Endothelial cell of umbilical vein (primary cell): ENCODE data around the gene NUP35. TPM values are rescaled to one million over a fixed set of nuclear protein-coding genes. Genes with fewer than 3 reads are reported as not detected.
A peak's percentile ranks its signal among the peaks of the same experiment; 100 is the strongest.

Source experiments
- BruUV-seq: library from RNA; stranded (reverse); fragments of 400-500 nt; replicated peaks from 2 replicates; lab custom pipeline; 2021; lab: Mats Ljungman, UMichigan
- CTCF ChIA-PET: fragments of 300-600, 350-600 bp; sonication (Branson Sonifier 250); formaldehyde crosslinking; loops from one replicate; lab custom pipeline; 2021; ENCODE audit warnings: antibody characterized with exemption, inconsistent platforms; lab: Charles Lee
- POLR2A ChIA-PET: fragments of 300-600, 350-600 bp; sonication (Branson Sonifier 250); formaldehyde crosslinking; loops from one replicate; lab custom pipeline; 2021; ENCODE audit warnings: antibody characterized with exemption, inconsistent platforms; lab: Charles Lee
- DNase-seq: peaks from one replicate; pipeline ENCODE4 v3.0.0-alpha.2; 2011; ENCODE audit warnings: low read depth, low spot score
- FAIRE-seq: peaks from 2 replicates; lab custom pipeline; 2011; peaks lifted over from hg19 to GRCh38; lab: Jason Lieb, UNC
- H2AFZ ChIP-seq: 2 replicates; pipeline ENCODE4 v1.6.0; 2012; ENCODE audit warnings: low read depth, low read length, control low read depth, inconsistent platforms
- H3K27ac ChIP-seq: 2 replicates; pipeline ENCODE4 v1.5.1; 2011; ENCODE audit warnings: low read depth, mild to moderate bottlenecking, control low read depth, low read length, moderate library complexity; ENCODE audit not compliant: insufficient read depth
- H3K27me3 ChIP-seq, 2 experiments: 2 replicates each; pipeline versions ENCODE4 v1.6.0 to v1.6.1; 2011; ENCODE audit warnings: low read length in 2 of 2, mixed read lengths in 1 of 2; ENCODE audit not compliant: control insufficient read depth in 2 of 2, insufficient read depth in 2 of 2
- H3K36me3 ChIP-seq, 2 experiments: 2 replicates in 1 of 2; 3 replicates in 1 of 2; pipeline ENCODE4 v1.5.1; 2011; ENCODE audit warnings: low read length in 2 of 2, mild to moderate bottlenecking in 1 of 2, moderate library complexity in 1 of 2; ENCODE audit not compliant: control insufficient read depth in 2 of 2, insufficient read depth in 2 of 2; ENCODE audit errors: extremely low read depth in 1 of 2
- H3K4me1 ChIP-seq: 3 replicates; pipeline ENCODE4 v1.5.1; 2011; ENCODE audit warnings: mild to moderate bottlenecking, low read length; ENCODE audit not compliant: control insufficient read depth, insufficient read depth; ENCODE audit errors: extremely low read depth
- H3K4me2 ChIP-seq: 2 replicates; pipeline ENCODE4 v1.6.1; 2011; ENCODE audit warnings: low read length, control low read depth, mixed read lengths; ENCODE audit not compliant: insufficient read depth
- H3K4me3 ChIP-seq, 3 experiments: fragments of 200-600 bp in 1 of 3; sonication (generic), shearing (Covaris generic) in 1 of 3; replicated peaks in 1 of 3; 2 replicates each; pipeline ENCODE4 v1.5.1; 2011 to 2016; ENCODE audit warnings: control low read depth in 3 of 3, low read length in 3 of 3, mild to moderate bottlenecking in 2 of 3, inconsistent platforms in 1 of 3, low read depth in 1 of 3, moderate library complexity in 1 of 3; ENCODE audit not compliant: insufficient read depth in 1 of 3
- H3K79me2 ChIP-seq: 2 replicates; pipeline ENCODE4 v1.6.0; 2012; ENCODE audit warnings: low read length, inconsistent platforms; ENCODE audit not compliant: control insufficient read depth, insufficient read depth
- H3K9ac ChIP-seq: replicated peaks from 2 replicates; pipeline ENCODE3; 2011; ENCODE audit warnings: low read length, control low read depth; ENCODE audit not compliant: insufficient read depth; ENCODE audit errors: extremely low read depth
- H3K9me1 ChIP-seq: replicated peaks from 3 replicates; pipeline ENCODE4 v1.6.0; 2011; ENCODE audit warnings: mild to moderate bottlenecking, low read length; ENCODE audit not compliant: control insufficient read depth, insufficient read depth; ENCODE audit errors: extremely low read depth
- H3K9me3 ChIP-seq: replicated peaks from 2 replicates; pipeline ENCODE4 v1.5.1; 2012; ENCODE audit warnings: low read length, inconsistent platforms; ENCODE audit not compliant: control insufficient read depth, insufficient read depth
- H4K20me1 ChIP-seq: replicated peaks from 2 replicates; pipeline ENCODE3; 2011; ENCODE audit warnings: mild to moderate bottlenecking, low read length; ENCODE audit not compliant: control insufficient read depth, insufficient read depth; ENCODE audit errors: extremely low read depth
- EZH2 ChIP-seq: IDR thresholded peaks from 2 replicates; pipeline ENCODE4 v1.6.1; 2012; ENCODE audit warnings: borderline replicate concordance, low read depth, mild to moderate bottlenecking, moderate library complexity, low read length, inconsistent platforms; ENCODE audit not compliant: severe bottlenecking
- MYC ChIP-seq: IDR thresholded peaks from one replicate; pipeline ENCODE4 v1.6.1; 2011; ENCODE audit warnings: mild to moderate bottlenecking, low read depth, low read length
- POLR2A ChIP-seq: IDR thresholded peaks from 2 replicates; pipeline ENCODE4 v1.6.1; 2012; ENCODE audit warnings: low read depth, mild to moderate bottlenecking, control low read depth, low read length
- dilution Hi-C: fragments of 300-500 bp; cut with MboI; formaldehyde crosslinking; loops from one replicate; pipeline ENCODE4 v1.15.0; 2019; ENCODE audit warnings: low sequenced_read_pairs; ENCODE audit not compliant: extremely low pct_ligation_motif_present
- intact Hi-C: fragments of 100-400 bp; cut with micrococcal nuclease; formaldehyde crosslinking; loops from one replicate; pipeline ENCODE4 v1.10.0; 2022
- polyA plus RNA-seq, 4 experiments: library from polyadenylated mRNA; depleted of rRNA in 3 of 4; stranded (reverse) in 3 of 4; unstranded in 1 of 4; fragments of >200 nt; gene quantifications; 2 replicates each; pipeline versions ENCODE4 v1.2.1 to v1.2.3, GENCODE V29; 2011 to 2012; ENCODE audit warnings: missing spikeins in 1 of 4
- total RNA-seq: library from RNA; stranded (reverse); gene quantifications from 2 replicates; pipeline ENCODE4 v1.2.3, GENCODE V29; 2021
- TF ChIP-seq, protein P1 (sequence below): IDR thresholded peaks from 2 replicates; pipeline ENCODE4 v1.6.1; 2011; ENCODE audit not compliant: insufficient read depth, insufficient read length

The NUP35 gene
- total and polyA plus RNA-seq, 2 donors (not counting 3 experiments of a cell fraction or from before 2014, with no cell fraction given) = 8.4 to 22.1 TPM

DNA sequence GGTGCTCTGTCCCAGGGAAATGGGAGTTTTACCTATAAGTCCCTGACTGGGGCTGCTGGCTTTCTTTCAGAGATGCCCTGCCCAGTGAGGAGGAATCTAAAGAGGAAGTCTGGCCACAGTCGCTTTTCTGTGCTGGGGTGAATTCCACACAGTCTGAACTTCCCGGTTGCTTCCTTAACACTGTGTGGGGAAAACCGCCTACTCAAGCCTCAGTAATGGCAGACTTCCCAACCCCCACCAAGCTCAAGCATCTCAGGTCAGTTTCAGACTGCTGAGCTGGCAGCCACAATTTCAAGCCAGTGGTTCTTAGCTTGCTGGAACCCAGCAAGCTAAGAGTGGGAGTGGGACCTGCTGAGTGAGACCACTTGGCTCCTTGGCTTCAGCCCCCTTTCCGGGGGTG, 54.9 kb downstream of the NUP35 start:
- Histone ChIP-seq H3K4me1 (no peaks in the 10 kb centered on the region), H3K9me3 (no peaks in the 10 kb centered on the region), H3K9me1 (no peaks in the 10 kb centered on the region), H3K27me3 (no peaks in the 10 kb centered on the region), H4K20me1 (no peaks in the 10 kb centered on the region), H3K4me2 (no peak overlapping the region), H2AFZ (no peak overlapping the region), H3K27ac (no peak overlapping the region), H3K4me3 (no peak overlapping the region), H3K79me2 (peaks cover 10% of the 10 kb centered on the region), H3K9ac (no peak overlapping the region), H3K36me3 (no peaks in the 10 kb centered on the region)
- CTCF ChIA-PET = interaction anchor here (1.1 kb wide), 1 partner anchor 37 kb away, joined by 4 read pairs; no protein-coding TSS in a partner anchor
- FAIRE-seq = no peak
- peak; percentile 13 for DNase-seq
- POLR2A ChIA-PET = no interaction called here
- TF ChIP-seq MYC (no peak), POLR2A (no peak)
- TF ChIP-seq, protein P1, sequence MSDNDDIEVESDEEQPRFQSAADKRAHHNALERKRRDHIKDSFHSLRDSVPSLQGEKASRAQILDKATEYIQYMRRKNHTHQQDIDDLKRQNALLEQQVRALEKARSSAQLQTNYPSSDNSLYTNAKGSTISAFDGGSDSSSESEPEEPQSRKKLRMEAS = no peak
- dilution Hi-C loops (no loop called here), intact Hi-C loops (no loop called here)
- BruUV-seq = no TSS peak

DNA sequence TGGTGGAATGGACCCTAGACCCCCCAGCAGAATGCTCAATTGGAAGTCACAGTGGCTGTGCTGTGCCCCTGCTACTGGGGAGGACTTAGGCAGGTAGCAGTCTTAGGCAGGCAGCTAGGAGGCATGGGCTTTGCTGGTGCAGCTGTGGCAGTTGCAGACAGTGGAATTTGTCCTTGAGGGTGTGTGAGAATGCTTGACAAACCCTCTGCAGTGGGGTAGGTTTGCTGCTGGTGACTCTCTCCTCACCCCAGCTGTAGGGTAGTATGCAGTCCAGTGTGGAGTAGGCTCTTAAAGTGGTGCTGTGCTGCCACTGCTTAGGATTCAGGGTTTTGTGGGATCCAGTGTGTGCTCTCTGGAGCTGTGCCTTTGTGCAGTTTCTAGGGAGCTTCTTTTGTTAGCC, 61.3 kb downstream of the NUP35 start:
- Histone ChIP-seq H2AFZ (no peak overlapping the region), H3K36me3 (no peaks in the 10 kb centered on the region), H3K4me1 (no peaks in the 10 kb centered on the region), H3K27me3 (no peaks in the 10 kb centered on the region), H3K9me3 (no peaks in the 10 kb centered on the region), H3K4me2 (no peak overlapping the region), H3K27ac (no peak overlapping the region), H3K4me3 (no peak overlapping the region), H3K9ac (no peak overlapping the region), H3K9me1 (peaks cover 2% of the 10 kb centered on the region), H3K79me2 (peaks cover 22% of the 10 kb centered on the region), H4K20me1 (no peaks in the 10 kb centered on the region)
- no peak for FAIRE-seq
- POLR2A ChIA-PET = no interaction called here
- no peak for DNase-seq
- CTCF ChIA-PET = no interaction called here
- BruUV-seq = no TSS peak
- intact Hi-C loops (no loop called here), dilution Hi-C loops (no loop called here)
- TF ChIP-seq EZH2 = no peak
